NB4 (cell line): Measurements from ENCODE around the gene SH3GL3.

ENCODE experiments used
- DNase-seq: peaks from one replicate; pipeline ENCODE4 v3.0.0; 2010; ENCODE audit warnings: low read depth
- H3K4me3 ChIP-seq: one replicate; pipeline ENCODE4 v1.5.1; 2011; ENCODE audit warnings: mild to moderate bottlenecking, low read depth, low read length, moderate library complexity
- MAX ChIP-seq: IDR thresholded peaks from 2 replicates; pipeline ENCODE4 v1.6.1; 2011; ENCODE audit warnings: low read depth, low read length
- MYC ChIP-seq: IDR thresholded peaks from 2 replicates; pipeline ENCODE4 v1.6.1; 2011; ENCODE audit warnings: low read depth, low read length
- POLR2A ChIP-seq: IDR thresholded peaks from 2 replicates; pipeline ENCODE4 v1.6.1; 2011; ENCODE audit warnings: mild to moderate bottlenecking; ENCODE audit not compliant: insufficient read length; ENCODE audit errors: extremely low read depth
- TF ChIP-seq, protein P1 (sequence below): IDR thresholded peaks from one replicate; pipeline ENCODE4 v1.5.1; 2012; ENCODE audit warnings: low read depth, low read length

SH3GL3 gene

GRCh38 chr15:83435782-83436181, 11.4 kb upstream of the SH3GL3 start:
- DNase-seq = peak; percentile 13
- H3K4me3 ChIP-seq = no peak overlapping the region
- TF ChIP-seq MAX (no peak), MYC (no peak), POLR2A (no peak)
- TF ChIP-seq, protein P1, sequence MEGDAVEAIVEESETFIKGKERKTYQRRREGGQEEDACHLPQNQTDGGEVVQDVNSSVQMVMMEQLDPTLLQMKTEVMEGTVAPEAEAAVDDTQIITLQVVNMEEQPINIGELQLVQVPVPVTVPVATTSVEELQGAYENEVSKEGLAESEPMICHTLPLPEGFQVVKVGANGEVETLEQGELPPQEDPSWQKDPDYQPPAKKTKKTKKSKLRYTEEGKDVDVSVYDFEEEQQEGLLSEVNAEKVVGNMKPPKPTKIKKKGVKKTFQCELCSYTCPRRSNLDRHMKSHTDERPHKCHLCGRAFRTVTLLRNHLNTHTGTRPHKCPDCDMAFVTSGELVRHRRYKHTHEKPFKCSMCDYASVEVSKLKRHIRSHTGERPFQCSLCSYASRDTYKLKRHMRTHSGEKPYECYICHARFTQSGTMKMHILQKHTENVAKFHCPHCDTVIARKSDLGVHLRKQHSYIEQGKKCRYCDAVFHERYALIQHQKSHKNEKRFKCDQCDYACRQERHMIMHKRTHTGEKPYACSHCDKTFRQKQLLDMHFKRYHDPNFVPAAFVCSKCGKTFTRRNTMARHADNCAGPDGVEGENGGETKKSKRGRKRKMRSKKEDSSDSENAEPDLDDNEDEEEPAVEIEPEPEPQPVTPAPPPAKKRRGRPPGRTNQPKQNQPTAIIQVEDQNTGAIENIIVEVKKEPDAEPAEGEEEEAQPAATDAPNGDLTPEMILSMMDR = no peak

DNA sequence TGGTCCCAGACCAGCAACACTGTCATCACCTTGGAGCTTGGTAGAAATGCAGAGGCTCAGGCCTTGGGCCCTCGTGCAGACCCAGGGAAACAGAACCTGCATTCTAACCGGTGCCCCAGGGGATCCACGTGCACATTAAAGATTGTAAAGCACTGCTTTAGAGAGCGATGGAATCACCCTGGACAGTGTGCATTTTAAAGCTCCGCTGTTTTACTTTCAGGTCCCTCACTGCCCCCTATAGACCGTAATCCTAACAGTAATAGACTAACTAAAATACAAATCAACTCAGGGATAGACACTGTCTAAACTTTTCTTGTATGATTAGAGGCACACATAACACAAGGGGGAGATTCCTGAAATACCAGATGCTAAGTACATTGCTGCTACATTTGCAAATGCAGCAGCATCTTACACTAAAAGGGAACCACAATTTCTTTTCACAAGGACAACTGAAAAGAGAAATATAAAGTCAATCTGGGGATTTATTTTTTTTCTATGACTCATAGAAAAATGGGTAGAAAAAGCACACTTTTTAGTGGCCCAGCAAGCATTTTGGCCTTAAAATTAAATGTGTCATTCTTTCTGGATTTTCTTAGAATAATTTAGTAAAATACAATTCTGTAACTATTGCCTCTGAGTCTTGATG, 10.5 kb upstream of the SH3GL3 start:
- DNase-seq = peak; percentile 52
- TF ChIP-seq MYC (no peak), POLR2A (no peak)
- TF ChIP-seq, protein P1 = peak; percentile 54
- no peak overlapping the region for H3K4me3 ChIP-seq

- TF ChIP-seq, protein P1 = no peak
- TF ChIP-seq MYC = no peak
- no peak for TF ChIP-seq MAX
- TF ChIP-seq POLR2A = no peak
- H3K4me3 ChIP-seq = no peak overlapping the region
- DNase-seq = no peak
Measured at GRCh38 chr15:83443076-83443847, 3.9 kb upstream of the SH3GL3 start.

DNA sequence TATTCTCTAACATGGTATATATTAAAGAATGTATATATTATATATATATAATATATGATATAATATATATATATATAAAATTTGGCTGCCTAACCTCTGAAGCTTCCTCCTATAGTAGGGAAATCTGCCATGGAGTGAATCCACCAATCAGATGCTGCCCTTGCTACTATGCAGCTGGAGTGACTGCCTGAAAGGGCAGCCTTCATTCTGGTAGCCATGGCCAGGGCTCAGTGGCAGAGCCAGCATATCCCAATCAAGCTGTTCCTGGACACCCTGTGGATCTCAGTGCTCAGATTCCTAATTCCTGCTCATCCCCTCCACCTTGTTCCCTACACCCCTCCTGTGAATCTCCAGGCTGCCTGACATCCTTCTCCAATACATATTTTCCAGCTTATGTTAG, 2.2 kb upstream of the SH3GL3 start:
- no peak for DNase-seq
- TF ChIP-seq POLR2A (no peak), MAX (no peak), MYC (no peak)
- TF ChIP-seq, protein P1 = no peak

DNA sequence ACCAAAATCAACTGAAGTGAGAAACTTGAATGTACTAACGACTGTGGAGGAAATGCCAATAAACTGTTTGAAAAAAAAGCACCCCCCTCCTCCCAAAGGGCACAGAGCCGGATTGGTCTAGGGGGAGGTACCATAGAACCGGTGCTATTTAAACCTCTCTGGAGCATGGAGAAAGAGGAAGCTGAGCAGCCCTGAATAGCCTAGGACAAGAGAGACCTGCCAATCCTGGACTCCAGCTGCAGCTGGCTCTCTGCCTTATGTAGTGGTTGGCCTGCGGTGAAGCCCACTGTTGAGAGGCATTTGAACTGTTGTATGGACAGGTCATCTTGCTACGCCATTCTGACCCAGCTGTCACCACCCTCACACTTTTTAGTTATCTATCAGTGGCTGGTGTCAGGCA, 1.5 kb upstream of the SH3GL3 start:
- DNase-seq = peak; percentile 8
- H3K4me3 ChIP-seq = no peak overlapping the region
- TF ChIP-seq MYC (no peak), MAX (no peak), POLR2A (no peak)
- TF ChIP-seq, protein P1 = no peak

More for the DNA sequence above, 2.2 kb upstream of the SH3GL3 start:
- H3K4me3 ChIP-seq = no peak overlapping the region
